Measurements from ENCODE around the gene USP35.

GRCh38 chr11:78177216-78177615 lies 11.5 kb upstream of the USP35 start:
- TF ChIP-seq POLR2A (IDR thresholded peaks at IDR 0.05) (no peak), EP300 (IDR thresholded peaks at IDR 0.05) (no peak)

Data from sigmoid colon (tissue), 4 donors.